Psoas muscle (tissue), 8 donors: ENCODE results near the gene WNT5B. TPM values are rescaled to one million over a fixed set of nuclear protein-coding genes. Genes with fewer than 3 reads are reported as not detected.

ENCODE experiments used
- ATAC-seq, 4 donors: fragments of 200-7000 bp; cut with Tn5 transposase; one replicate each; pipeline ENCODE4 v1.9.1; 2020; ENCODE audit warnings: moderate library complexity in 3 of 4, mild to moderate bottlenecking in 2 of 4
- DNase-seq, 2 donors: peaks; one replicate each; pipeline ENCODE4 v3.0.0-alpha.2; 2020
- H3K27ac ChIP-seq: fragments of 200-600 bp; one replicate; pipeline ENCODE4 v1.8.0; 2022
- H3K27me3 ChIP-seq, 3 donors: fragments of 200-600 bp in 1 of 3; one replicate each; pipeline versions ENCODE4 v1.6.1 to v1.8.0; 2013 to 2022; ENCODE audit warnings: low read length in 2 of 3, mild to moderate bottlenecking in 2 of 3, moderate library complexity in 1 of 3; ENCODE audit not compliant: insufficient read depth in 3 of 3
- H3K36me3 ChIP-seq, 2 donors: fragments of 200-600 bp in 1 of 2; one replicate each; pipeline versions ENCODE4 v1.6.1 to v1.8.0; 2013 to 2022; ENCODE audit warnings: low read depth in 1 of 2, mild to moderate bottlenecking in 1 of 2, moderate library complexity in 1 of 2; ENCODE audit not compliant: insufficient read depth in 1 of 2
- H3K4me1 ChIP-seq: fragments of 200-600 bp; one replicate; pipeline ENCODE4 v1.8.0; 2022
- H3K4me3 ChIP-seq: fragments of 200-600 bp; one replicate; pipeline ENCODE4 v1.8.0; 2022; ENCODE audit warnings: mild to moderate bottlenecking
- H3K9me3 ChIP-seq: fragments of 200-600 bp; one replicate; pipeline ENCODE4 v1.8.0; 2022
- WGBS, 3 donors: extraction: QIAGEN DNeasy Blood & Tissue Kit; methylation state at CpG; one replicate each; pipeline versions ENCODE4 v1.1.6 to v1.1.7; 2013; 5-methylcytosine and 5-hydroxymethylcytosine counted together
- intact Hi-C, 2 donors: fragments of 100-400 bp; cut with DNase I; formaldehyde crosslinking; loops; one replicate each; pipeline versions ENCODE4 v1.11.0 to v1.14.2; 2022
- polyA plus RNA-seq, 3 donors: library from polyadenylated mRNA; stranded (reverse); fragments of 200-250 nt; gene quantifications; one replicate each; pipeline ENCODE4 v1.2.3, GENCODE V29; 2013
- total RNA-seq, 4 donors: library from RNA; stranded (reverse); fragmentation: NEBNext Ultra II Directional in 2 of 4; extraction: Animal tissue kit (Norgen Biotek cat#: 25700) in 2 of 4; gene quantifications; one replicate each; pipeline versions ENCODE4 v1.2.1 to v1.2.4, GENCODE V29; 2021 to 2023
- TF ChIP-seq, protein P1 (sequence below): fragments of 200-600 bp; IDR thresholded peaks from one replicate; pipeline ENCODE4 v1.8.0; 2022; ENCODE audit warnings: antibody characterized with exemption
- donor health status: healthy with polysubstance abuse.
- donor health status: DM: no; HTN: no; CAD: no; lungs with moderate emphysema.
- donor health status: Bipolar disorder and iron deficiency.
- donor health status: healthy.
- donor health status: DM: yes; HTN: yes; CAD: no.
- donor health status: DM: no; HTN: no; CAD: no.
- donor health status: DM: no; HTN: no; CAD: no.
- donor health status: DM: yes; HTN: yes; CAD: no.

Gene WNT5B
- total and polyA plus RNA-seq, 7 donors = 0.43 to 4.8 (median 0.80) TPM

DNA sequence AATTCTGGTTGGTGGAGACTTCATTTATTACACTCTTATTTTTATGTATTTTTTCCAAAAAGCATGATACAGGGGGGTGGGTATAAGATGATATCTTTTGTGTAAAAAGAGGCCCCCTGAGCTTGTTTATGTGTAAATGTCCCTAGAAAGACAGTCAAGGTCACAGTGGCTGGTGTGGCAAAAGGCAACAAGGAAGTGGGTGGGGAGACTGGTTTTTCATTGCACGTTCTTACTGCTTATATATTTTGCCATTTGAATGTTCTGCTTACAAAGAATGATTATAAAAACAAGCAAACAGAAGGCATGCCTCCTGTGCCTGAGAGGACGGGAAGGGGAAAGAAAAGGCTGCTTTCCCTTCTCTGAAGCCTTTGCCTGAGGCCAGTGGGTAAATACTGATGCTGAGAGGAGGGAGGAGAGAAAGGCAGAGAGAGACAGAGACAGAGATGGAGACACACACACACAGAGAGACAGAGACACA is 37.7 kb downstream of the WNT5B start:
- no peak for ATAC-seq
- Histone ChIP-seq H3K27me3 (peaks cover 0 to 5% (median 0%) of the 10 kb centered on the region in 3 donors), H3K4me1 (peaks cover 6% of the 10 kb centered on the region), H3K36me3 (no peaks in the 10 kb centered on the region), H3K27ac (peak overlapping the region; percentile 66), H3K4me3 (no peak overlapping the region), H3K9me3 (no peaks in the 10 kb centered on the region)
- WGBS, 3 donors = 41 to 53% (median 42%) methylated on average over 2 of the region's 2 CpGs
- TF ChIP-seq, protein P1, sequence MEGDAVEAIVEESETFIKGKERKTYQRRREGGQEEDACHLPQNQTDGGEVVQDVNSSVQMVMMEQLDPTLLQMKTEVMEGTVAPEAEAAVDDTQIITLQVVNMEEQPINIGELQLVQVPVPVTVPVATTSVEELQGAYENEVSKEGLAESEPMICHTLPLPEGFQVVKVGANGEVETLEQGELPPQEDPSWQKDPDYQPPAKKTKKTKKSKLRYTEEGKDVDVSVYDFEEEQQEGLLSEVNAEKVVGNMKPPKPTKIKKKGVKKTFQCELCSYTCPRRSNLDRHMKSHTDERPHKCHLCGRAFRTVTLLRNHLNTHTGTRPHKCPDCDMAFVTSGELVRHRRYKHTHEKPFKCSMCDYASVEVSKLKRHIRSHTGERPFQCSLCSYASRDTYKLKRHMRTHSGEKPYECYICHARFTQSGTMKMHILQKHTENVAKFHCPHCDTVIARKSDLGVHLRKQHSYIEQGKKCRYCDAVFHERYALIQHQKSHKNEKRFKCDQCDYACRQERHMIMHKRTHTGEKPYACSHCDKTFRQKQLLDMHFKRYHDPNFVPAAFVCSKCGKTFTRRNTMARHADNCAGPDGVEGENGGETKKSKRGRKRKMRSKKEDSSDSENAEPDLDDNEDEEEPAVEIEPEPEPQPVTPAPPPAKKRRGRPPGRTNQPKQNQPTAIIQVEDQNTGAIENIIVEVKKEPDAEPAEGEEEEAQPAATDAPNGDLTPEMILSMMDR = no peak
- intact Hi-C loops = no loop called here
- DNase-seq = no peak

DNA sequence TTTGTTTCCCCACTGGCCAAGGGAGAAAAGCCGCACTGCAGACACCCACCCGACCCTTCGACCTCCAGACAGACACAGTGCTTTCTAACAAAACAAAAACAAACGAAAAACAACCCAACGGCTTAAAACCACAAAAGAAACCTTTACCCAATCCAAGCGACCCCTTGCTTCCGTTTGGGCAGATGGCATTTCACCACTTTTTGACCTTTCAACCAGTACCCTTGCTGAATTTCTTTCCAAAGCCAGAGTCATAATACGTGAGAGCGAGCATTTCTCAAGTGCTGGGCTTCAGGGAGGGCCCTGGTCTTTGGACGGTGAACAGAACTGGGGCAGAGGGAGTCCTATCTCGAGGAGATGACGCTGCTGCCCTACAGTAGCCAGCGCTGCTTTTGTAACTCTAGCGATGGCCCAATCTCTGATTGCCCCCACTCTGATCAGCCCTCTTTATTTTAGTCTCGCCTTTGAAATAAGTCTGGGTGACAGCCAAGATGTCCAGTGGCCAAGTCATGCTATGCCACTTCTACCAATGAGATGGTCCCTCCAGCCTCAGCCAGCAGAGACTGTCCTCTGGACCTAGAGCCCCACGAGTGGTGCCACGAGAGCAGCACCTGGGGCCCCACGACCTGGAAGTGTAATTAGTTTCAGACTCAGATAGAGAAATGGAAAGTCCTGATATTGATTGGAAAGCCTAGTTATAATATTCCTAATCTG is 40.0 kb downstream of the WNT5B start:
- Histone ChIP-seq H3K36me3 (no peaks in the 10 kb centered on the region), H3K9me3 (no peaks in the 10 kb centered on the region), H3K4me1 (peaks cover 6% of the 10 kb centered on the region), H3K4me3 (peak overlapping the region; percentile 37), H3K27ac (peak overlapping the region; percentile 66), H3K27me3 (peaks cover 0 to 2% (median 0%) of the 10 kb centered on the region in 3 donors)
- intact Hi-C loops = no loop called here
- WGBS, 3 donors = 56 to 69% (median 58%) methylated on average over 18 of the region's 18 CpGs
- TF ChIP-seq, protein P1 = no peak
- ATAC-seq (peak; percentile 86 to 95 (median 92)), DNase-seq (peak; percentile 27 to 74)

DNA sequence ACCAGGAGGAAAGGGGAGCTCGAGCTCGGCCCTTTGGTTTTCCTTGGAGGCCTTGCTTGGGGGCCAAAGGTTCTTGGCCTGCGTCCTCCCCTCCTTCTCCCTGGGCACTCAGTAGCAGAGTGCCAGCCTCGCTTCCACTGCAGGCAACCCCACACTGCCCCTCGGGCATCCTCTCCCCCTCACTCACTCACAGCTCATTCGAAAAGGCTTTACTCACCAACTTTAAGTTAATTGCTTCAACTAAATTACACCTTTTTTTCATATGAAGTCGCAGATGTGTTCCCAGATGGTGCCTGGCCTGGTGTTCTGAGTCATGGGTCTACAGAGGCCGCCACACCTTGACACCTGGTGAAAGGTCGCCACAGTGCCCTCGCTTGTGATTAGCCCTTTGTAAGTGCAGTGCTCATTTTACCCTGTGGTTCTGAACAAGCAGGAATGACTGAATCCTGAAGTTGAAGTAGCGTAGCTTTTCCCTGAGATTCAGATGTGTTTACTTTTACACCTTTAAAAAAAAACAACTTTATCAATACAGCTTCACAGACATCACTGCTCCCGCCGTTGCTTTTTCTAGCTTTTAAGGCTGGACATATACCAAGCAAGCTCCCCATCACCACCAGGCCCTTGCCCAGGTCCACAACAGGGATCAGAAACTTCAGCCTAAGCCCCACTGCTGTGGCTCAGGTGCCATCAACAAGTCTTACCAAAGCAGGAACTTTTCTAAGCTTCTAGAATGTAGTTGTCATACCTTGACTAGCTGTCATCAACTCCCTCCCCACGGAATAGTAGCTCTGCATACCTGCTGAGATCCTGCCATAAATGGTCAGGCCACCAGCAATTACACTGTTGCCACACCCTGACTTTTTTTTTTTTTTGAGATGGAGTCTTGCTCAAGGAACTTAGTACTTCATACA is 41.6 kb downstream of the WNT5B start:
- peaks cover 6% of the 10 kb centered on the region for H3K4me1 ChIP-seq
- H3K27ac ChIP-seq = peak overlapping the region; percentile 66
- H3K36me3 ChIP-seq = no peaks in the 10 kb centered on the region
- TF ChIP-seq, protein P1 = no peak
- peaks cover 0 to 2% (median 0%) of the 10 kb centered on the region in 3 donors for H3K27me3 ChIP-seq
- H3K9me3 ChIP-seq = peaks cover 2% of the 10 kb centered on the region
- H3K4me3 ChIP-seq = no peak overlapping the region
- WGBS, 3 donors = 67 to 72% (median 71%) methylated on average over 14 of the region's 14 CpGs
- no peak for DNase-seq
- ATAC-seq = no peak
- intact Hi-C loops = no loop called here

DNA sequence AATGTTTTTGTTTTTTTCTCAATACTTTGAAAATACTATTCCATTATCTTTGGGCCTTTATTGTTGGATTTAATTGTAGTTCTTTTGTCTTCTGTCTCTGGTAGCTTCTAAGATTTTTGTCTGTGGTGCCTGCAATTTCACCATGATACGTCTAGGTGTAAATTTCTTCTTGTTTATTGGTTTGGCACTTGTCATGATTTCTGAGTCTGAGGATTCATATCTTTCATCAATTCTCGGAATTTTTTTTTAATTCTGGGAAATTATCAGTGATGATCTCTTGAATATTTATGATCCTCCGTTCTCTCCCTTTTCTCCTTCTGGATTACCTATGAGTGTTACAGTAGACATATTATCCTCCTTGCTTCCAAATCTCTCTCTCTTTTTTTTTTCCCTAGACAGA is 47.0 kb downstream of the WNT5B start:
- TF ChIP-seq, protein P1 = no peak
- intact Hi-C loops = no loop called here
- DNase-seq (no peak), ATAC-seq (no peak)
- no peak overlapping the region for H3K27ac ChIP-seq
- H3K4me1 ChIP-seq = no peaks in the 10 kb centered on the region
- H3K27me3 ChIP-seq = no peaks in the 10 kb centered on the region
- 93 to 97% (median 95%) methylated on average over 3 of the region's 3 CpGs for WGBS, 3 donors
- peaks cover 8% of the 10 kb centered on the region for H3K9me3 ChIP-seq
- no peaks in the 10 kb centered on the region for H3K36me3 ChIP-seq
- H3K4me3 ChIP-seq = no peak overlapping the region
